K562 (cell line): Measurements from ENCODE around the gene IP6K3.

Experiments
- CEBPZ ChIP-seq: fragments of 150-350 bp; IDR thresholded peaks from 2 replicates; pipeline ENCODE4 v1.6.1; 2014; ENCODE audit warnings: low read depth, mild to moderate bottlenecking, low read length, borderline replicate concordance
- SNAPC5 ChIP-seq: fragments of 250-450 bp; sonication (Bioruptor Pico); IDR thresholded peaks from 2 replicates; pipeline ENCODE4 v1.8.0; 2021; ENCODE audit warnings: moderate library complexity, mild to moderate bottlenecking, inconsistent platforms

- no peak for TF ChIP-seq SNAPC5 (CRISPR knock-in tag)
- no peak for TF ChIP-seq CEBPZ
Observed at GRCh38 chr6:33786736-33787135, 40.0 kb upstream of the IP6K3 start.
